GF-D8 (cell line): ENCODE data around the gene DDX10.

Experiments used
- DNase-seq: peaks from one replicate; lab custom pipeline; 2025; lab: John Stamatoyannopoulos, UW

DDX10 gene

GRCh38 chr11:108906826-108907225 lies 242.0 kb downstream of the DDX10 start:
- no peak for DNase-seq

GRCh38 chr11:108909041-108909440 lies 244.2 kb downstream of the DDX10 start:
- no peak for DNase-seq

- DNase-seq: peak; percentile 65
Measured at GRCh38 chr11:108909921-108910320, 245.1 kb downstream of the DDX10 start.

GRCh38 chr11:108912581-108912980 lies 247.7 kb downstream of the DDX10 start:
- no peak for DNase-seq

GRCh38 chr11:108913204-108913603 lies 248.3 kb downstream of the DDX10 start:
- no peak for DNase-seq

- DNase-seq: no peak
Measured at GRCh38 chr11:108914211-108914610, 249.3 kb downstream of the DDX10 start.

- no peak for DNase-seq
Measured at GRCh38 chr11:108914981-108915380, 250.1 kb downstream of the DDX10 start.

- DNase-seq: no peak
Measured at GRCh38 chr11:108915666-108916065, 250.8 kb downstream of the DDX10 start.

- no peak for DNase-seq
Measured at GRCh38 chr11:108916290-108916689, 251.4 kb downstream of the DDX10 start.

GRCh38 chr11:108916935-108917334 lies 252.1 kb downstream of the DDX10 start:
- DNase-seq: no peak

- DNase-seq: no peak
Measured at GRCh38 chr11:108921211-108921610, 256.3 kb downstream of the DDX10 start.

- no peak for DNase-seq
Measured at GRCh38 chr11:108922241-108922640, 257.4 kb downstream of the DDX10 start.

GRCh38 chr11:108923413-108923812 lies 258.5 kb downstream of the DDX10 start:
- DNase-seq: no peak

GRCh38 chr11:108926171-108926840 lies 261.4 kb downstream of the DDX10 start:
- no peak for DNase-seq

GRCh38 chr11:108926841-108927577 lies 262.1 kb downstream of the DDX10 start:
- DNase-seq: no peak

GRCh38 chr11:108927791-108928545 lies 263.1 kb downstream of the DDX10 start:
- no peak for DNase-seq

GRCh38 chr11:108929241-108929640 lies 264.4 kb downstream of the DDX10 start:
- DNase-seq: no peak

GRCh38 chr11:108931168-108931567 lies 266.3 kb downstream of the DDX10 start:
- DNase-seq: no peak

- DNase-seq: no peak
Measured at GRCh38 chr11:108933630-108934029, 268.8 kb downstream of the DDX10 start.

- no peak for DNase-seq
Measured at GRCh38 chr11:108934289-108934688, 269.4 kb downstream of the DDX10 start.

GRCh38 chr11:108934696-108935095 lies 269.8 kb downstream of the DDX10 start:
- no peak for DNase-seq

GRCh38 chr11:108937746-108938145 lies 272.9 kb downstream of the DDX10 start:
- DNase-seq: no peak

GRCh38 chr11:108938604-108939003 lies 273.7 kb downstream of the DDX10 start:
- DNase-seq: no peak
